AG08395 (cell line): ENCODE data around the gene NEO1.

Source experiments
- DNase-seq: peaks from one replicate; pipeline ENCODE4 v3.0.0; 2012; ENCODE audit warnings: mixed read lengths, low spot score

The NEO1 gene

DNA sequence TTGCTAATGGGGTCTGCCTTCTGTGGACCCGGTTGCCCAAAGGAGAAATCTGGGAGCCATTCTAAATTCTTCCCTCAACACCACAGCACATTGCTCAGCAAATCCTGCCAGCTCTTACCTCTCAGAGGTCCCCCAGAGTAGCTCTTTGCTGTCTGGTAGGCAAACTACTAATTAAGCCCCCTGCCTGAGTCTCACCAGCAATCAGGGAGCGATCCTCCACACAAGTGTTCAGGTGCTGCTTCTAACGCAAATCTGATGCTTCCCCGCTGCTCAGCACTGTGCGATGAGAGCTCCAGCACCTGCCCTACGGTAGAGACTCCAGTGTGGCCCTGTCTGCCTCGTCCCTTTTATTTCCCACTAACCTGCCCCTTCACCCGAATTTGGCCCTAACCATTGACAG is 256.0 kb downstream of the NEO1 start:
- DNase-seq, result no peak

DNA sequence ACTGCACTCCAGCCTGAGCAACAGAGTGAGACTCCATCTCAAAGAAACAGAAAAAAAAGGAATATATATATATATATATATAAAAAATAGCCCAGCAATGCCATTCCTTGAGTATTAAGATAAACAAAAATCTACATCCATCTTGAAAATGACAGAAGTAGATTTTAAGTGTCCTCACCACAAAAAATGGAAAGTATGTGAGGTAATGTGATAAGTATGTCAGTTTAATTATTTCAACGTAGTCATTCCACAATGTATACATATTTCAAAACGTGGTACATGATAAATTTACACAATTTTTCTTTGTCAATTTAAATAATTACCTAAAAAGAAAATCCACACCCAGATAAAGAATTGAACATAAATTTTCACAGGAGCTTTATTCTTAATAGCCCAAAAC is 261.6 kb downstream of the NEO1 start:
- no peak for DNase-seq

DNA sequence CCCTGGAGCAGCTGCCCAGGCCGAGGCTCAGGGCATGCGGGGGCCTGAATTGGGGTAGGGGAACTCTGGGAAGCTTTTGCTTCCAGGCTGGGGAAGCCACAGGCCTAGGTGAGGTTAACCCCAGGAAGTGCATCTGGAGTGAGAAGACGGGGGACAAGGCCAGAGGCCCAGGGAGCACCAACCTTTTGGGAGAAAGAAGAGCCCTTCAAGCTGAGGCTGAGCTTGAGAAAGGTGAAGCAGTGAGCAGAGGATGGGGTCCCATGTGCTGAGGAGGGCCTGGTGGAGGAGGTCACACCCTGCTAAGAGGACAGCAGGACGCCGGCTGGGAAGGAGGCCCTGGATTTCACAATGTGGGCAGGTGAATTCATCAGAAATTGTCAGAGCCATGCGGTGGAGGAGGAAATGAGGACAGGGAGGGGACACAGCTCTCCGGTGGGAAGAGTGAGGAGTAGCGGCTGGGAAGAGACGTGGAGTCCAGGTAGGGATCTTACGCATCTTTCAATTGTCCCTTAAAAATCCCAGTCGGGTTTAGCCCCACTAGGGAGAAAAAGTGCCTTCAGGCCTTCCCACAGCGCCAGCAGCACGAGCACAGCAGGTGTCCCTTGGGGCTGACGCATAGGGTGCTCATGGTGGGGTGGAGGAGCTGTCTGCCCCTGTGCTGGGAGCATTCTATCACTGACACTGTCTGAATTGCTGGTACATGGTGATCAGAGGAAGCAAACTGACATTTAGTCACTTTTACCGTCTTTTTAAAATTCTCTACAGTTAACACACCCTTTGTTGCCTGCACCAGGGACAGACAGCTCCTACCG is 265.6 kb downstream of the NEO1 start:
- DNase-seq, result no peak

DNA sequence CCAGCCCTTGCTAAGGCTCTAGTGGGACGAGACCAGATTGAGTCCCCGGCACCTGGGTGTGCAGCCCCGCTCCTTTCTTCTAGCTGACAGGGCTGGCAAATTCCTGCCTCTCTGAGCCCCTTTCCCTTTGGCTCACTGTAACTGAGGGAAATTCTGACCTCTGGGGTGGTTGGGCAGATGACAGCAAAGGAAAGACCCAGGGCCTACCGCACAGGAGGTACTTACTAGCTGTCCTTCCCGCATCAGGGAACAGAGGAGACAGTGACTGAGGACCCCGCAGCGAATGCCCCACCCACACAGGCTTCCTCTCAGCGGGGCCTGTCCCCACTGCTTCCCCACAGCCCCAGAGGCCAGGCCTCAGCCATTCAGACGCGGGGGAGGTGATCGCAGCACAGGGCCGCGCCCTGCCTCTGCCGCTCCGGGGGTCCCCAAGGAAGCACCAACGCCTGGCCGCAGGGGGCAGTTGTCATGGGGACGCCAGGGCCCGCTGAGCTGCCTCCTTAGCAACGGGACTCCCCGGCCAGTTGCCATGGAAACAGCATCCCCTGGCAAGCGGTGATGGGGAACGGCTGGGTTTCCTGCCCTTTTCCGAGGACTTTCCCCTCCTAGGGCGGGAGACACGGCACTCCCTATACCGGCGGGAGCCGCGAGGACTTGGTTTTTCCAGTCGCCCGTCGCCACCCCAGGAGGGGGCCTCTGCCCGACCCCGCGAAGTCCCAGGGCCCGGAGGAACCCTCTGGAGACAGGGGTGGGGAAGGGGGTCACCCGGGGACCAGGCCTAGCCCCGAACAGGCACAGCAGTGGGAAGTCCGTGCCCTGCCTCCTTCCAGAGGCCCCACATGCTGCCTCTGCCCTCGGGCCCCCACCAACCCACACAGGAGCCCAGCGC is 266.4 kb downstream of the NEO1 start:
- no peak for DNase-seq

- DNase-seq, result no peak
Measured at GRCh38 chr15:73319460-73320245, 267.4 kb downstream of the NEO1 start.

DNA sequence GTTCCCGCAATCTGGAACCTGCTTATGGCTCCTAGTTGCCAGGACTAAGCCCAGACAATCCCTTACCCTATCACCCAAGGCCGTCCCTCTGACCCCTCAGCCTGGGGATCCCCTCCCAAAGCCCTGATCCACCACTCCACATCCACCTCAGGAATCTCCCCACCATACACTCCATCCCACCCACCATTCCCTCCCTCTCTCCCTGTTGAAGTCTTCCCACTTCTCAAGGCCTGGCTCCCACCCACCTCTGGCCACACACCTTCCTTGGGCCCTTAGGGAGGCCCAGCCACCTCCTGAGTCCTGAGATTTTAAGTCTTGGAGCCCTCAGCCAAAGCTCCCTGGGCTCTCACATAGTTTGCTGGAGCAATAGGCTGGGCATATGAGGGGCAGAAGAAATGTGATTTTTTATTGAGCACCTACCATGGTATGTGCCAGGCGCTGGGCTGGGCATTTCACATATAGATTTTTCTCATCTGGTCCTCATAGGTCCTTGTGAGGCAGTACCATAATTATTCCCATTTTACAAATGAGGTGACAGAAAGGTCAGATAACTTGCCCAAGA is 268.4 kb downstream of the NEO1 start:
- no peak for DNase-seq

DNA sequence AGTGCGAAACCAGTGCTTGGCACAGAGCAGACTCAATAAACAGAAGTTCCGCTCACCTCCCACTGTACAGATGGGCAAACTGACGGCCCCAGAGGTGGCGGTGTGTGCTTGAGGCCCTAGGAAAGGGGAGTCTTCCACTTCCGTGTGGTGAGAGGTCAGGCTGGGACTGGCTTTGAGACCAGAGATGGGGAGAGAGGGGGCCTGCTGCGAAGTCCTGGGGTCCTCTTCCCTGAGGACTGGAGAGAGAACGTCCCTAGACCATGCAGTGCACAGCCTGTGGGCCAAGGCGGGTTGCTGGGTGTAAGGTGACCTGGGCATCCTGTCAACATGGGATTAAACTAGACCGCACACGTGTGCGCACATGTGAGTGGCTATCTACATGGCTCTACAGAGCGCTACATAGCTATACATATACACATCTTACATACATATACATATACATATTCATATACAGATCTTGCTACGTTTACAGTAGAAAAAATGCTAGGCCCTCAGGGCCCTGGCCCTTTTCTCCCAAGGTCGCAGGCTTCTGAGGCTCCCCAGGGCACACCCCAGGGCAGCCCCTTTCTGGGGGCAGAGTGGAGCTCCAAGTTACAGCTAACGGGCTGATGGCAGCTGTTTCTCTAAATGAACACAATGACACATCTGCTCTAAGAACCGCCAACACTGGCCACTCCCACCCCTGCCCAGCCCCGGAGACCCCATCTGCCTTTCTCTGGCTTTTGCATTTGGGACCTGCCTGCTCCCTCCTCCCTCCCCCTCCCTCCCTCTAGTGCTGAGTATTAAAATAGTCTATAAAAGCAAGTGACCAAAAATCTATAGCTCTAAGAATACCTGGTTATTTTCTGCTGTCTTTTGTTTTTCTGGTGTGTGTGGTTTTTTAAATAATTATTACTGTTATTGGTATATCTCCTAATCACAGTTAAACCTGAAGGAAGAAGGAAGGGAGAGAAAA is 269.5 kb downstream of the NEO1 start:
- no peak for DNase-seq

DNA sequence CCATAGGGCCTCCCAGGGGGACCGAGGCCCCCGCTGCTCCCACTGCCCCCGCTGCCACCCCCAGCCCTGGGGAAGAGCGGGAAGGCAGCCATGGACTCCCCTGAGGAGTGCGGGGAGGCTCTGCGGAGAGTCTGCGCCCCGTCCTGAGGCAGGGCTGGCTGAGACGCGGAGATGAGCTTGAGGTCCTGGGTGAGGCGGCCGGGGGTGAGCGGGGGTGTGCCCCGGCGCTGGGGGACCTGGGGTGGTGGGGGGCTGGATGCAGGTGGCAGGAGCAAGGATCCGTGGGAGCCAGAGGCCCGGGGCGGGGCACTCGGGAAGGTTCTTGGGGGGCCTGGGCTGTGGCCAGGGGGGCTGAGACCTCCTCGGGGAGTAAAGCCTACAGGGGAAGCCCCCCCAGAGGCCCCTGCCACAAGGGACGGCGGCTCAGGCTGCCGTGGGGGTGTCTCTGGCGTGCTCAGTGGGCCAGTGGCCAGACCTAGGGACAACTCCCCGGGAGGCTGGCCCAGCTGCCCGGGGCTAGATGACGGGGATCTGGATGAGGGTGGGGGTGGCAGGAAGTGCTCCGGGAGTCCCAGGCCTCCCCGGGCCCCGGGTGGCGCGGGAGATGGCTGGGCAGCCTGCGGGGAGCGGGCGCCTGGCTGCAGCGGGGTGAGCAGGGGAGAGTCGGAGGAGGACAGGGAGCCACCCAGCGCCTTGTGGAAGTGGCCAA is 270.6 kb downstream of the NEO1 start:
- DNase-seq, result no peak

DNA sequence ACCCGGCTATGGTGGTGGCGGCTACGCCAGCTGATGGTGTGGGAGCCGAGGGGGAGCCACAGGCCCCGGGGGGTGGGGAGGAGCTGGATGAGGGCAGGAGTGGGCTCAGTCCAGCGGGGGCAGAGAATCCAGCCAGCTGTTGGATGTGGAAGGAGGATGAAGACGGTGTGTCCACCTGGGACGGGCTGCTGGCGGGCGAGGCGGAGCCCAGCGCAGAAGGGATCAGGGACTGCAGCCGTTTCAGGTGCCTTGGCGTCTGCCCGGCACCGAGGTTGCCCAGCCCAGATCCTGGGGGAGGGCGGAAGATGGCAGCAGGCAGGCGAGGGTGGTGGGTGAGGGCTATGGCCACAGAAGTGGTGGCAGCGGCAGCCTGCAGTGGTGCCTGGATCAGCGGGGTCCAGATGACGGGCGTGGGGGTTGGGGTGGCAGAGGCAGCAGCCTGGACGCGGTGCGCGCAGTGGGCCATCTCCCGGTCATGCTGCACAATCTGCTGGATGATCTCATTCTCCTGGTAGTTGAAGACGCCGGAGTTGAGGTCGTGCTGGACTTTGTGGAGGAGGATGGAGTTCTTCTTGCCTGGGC is 271.2 kb downstream of the NEO1 start:
- no peak for DNase-seq

DNA sequence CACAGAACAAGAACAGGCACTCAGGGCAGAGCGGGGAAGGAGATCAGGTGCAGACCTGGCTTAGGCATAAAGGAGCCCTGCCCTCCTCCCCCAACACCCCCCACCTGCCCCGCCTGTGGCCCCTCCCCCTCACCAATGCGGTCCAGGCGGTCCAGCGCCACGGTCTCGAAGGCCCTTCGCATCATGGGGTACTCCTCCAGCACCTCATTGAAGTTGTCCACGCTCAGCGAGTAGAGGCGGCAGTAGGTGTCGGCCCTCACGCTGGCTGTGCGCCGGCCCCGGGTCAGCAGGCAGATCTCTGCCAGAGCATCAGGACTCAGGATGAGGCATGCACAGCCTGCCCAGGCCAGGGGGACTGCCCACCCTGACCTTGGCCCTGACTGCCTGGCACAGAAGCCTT is 271.7 kb downstream of the NEO1 start:
- DNase-seq, result no peak

DNA sequence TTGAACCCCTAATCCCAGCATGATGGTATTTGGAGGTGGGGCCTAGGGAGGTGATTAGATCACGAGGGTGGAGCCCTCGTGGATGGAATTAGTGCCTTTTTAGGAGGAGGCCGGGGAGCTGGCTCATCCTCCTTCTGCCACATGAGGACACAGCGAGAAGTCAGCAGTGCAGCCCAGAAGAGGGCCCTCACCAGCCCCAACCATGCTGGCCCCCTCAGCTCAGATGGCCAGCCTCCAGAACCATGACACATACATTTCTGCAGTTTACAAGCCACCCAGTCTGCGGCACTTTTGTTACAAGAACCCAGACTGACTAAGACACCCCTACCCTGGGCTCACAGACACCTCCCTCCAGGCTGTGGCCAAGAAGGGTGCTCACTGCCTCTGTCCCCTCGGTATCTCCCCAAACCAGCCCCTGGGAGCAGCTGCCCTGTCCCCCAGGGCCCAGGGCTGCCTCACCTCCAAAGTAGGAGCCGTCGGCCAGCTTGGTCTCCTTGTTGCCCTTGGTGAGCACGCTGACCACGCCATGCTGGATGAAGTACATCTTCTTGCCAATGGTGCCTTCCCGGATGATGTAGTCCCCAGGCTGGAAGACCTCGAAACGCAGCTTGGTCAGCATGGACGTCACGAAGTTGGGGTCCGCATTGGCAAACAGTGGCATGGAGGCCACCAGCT is 272.4 kb downstream of the NEO1 start:
- DNase-seq, result no peak

GRCh38 chr15:73325191-73325861 is 273.1 kb downstream of the NEO1 start:
- no peak for DNase-seq

- DNase-seq, result no peak
Measured at GRCh38 chr15:73326157-73326556, 273.9 kb downstream of the NEO1 start.

- DNase-seq, result no peak
Measured at GRCh38 chr15:73328149-73328820, 276.0 kb downstream of the NEO1 start.

- DNase-seq, result no peak
Measured at GRCh38 chr15:73328981-73329380, 276.7 kb downstream of the NEO1 start.

DNA sequence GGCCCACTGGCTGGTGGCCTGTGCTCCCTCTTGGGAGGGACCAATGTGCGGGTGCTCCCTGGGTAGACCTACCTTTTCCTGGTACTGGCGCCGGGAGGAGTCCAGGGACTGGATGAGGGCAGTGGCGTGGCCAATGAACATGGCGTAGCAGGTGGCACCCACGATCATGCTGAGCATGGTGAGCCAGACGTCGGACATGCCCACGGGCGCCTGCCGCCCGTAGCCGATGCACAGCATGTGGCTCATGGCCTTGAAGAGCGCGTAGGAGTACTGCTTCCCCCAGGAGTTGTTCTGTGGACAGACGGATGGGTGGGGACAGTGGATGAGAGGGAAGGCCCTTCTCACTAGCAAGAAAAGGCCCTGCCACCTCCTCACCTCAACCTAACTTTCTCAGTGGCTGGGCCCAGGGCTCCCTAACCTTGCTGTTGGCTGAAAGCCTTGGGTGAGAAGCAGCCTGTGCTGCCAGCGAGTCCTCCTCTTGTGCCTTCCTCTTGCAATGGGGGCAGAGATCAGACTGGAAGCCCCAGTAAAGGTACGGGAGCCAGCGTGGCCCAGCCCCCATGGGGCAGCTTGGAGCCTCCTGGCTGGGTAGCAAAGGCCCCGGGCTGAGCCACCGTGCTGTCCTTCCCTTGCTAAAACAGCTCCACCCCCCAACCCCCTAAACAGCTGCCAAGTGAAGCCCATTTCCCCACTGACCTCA is 277.4 kb downstream of the NEO1 start:
- DNase-seq, result no peak

DNA sequence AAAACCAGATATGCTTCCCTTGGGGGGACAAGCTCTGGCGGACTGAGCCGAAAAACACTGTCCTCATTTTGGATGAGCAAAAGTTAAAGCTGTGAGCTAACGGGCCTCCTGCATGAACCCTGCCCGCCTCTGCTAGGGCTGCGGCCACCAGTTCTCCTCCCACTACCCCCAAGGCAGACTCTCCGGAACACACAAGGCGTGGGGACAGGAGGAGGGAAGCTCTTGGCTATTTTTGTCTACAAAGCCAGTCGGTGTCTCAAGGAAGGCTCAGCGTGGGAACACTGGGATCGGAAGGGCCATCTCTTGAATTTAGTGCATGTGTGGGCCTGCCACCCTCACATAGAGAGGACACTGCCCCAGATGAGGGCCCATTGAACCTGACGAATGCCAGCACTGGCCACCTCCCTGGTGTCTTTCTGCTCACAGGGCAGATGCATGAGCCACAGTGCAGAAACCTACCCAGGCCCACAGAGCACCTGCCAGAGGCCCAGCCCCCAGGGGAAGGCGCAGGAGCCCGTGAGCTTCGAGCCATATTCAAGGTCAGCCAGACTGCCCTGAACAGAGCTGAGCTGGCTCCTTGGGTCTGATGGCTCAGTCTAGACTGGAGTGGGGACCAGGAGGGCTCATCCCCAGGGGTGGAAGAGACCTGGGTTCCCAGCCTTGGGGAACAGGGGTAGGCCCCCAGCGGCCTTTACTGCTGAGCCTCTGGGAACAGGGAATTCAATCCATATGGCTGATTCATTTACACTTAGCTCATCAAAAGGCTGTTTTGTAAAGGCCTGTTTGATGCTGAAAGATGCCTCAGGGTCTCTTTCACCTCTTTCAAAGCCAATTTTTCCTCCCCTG is 278.2 kb downstream of the NEO1 start:
- DNase-seq, result no peak
